Measurements from ENCODE around the gene NHLH1. TPM values are rescaled to one million over a fixed set of nuclear protein-coding genes. Genes with fewer than 3 reads are reported as not detected.
A peak's percentile ranks its signal among the peaks of the same experiment; 100 is the strongest.

Gene NHLH1
- total RNA-seq, 4 donors from 2014 or later: not detected

- H3K9me3 ChIP-seq: no peaks in the 10 kb centered on the region
- WGBS, 2 donors (ENCODE audit: low coverage in 1 of 2): 0% methylated on average over 4 to 5 of the region's 7 CpGs
- peaks cover 0 to 54% of the 10 kb centered on the region in 2 donors for H3K36me3 ChIP-seq
- H3K4me3 ChIP-seq: peak overlapping the region; percentile 86 to 91
- peak; percentile 2 for ATAC-seq
- peak overlapping the region; percentile 85 to 93 (median 90) for H3K27ac ChIP-seq
- H3K27me3 ChIP-seq: no peaks in the 10 kb centered on the region
- TF ChIP-seq POLR2AphosphoS5 (IDR thresholded peaks at IDR 0.05) (no peak), POLR2A (IDR thresholded peaks at IDR 0.05) (no peak), EP300 (IDR thresholded peaks at IDR 0.05) (no peak), CTCF (IDR thresholded peaks at IDR 0.05) (no peak)
- H3K4me1 ChIP-seq: peaks cover 6 to 61% (median 7%) of the 10 kb centered on the region in 3 donors
These were observed 24.3 kb upstream of the NHLH1 start for GRCh38 chr1:160342526-160342925.

- ATAC-seq: peak; percentile 99
- peaks cover 0 to 54% of the 10 kb centered on the region in 2 donors for H3K36me3 ChIP-seq
- H3K27ac ChIP-seq: peak within 1 kb of the TSS; percentile 85 to 93 (median 90)
- peaks cover 6 to 61% (median 7%) of the 10 kb centered on the region in 3 donors for H3K4me1 ChIP-seq
- 0% methylated on average over 16 to 31 of the region's 58 CpGs for WGBS, 2 donors (ENCODE audit: low coverage in 1 of 2)
- H3K9me3 ChIP-seq: no peaks in the 10 kb centered on the region
- H3K27me3 ChIP-seq: no peaks in the 10 kb centered on the region
- peak within 1 kb of the TSS; percentile 86 to 91 for H3K4me3 ChIP-seq
- TF ChIP-seq CTCF (IDR thresholded peaks at IDR 0.05) (peak in 2 of 4 experiments; percentile 12 to 30), EP300 (IDR thresholded peaks at IDR 0.05) (no peak), POLR2AphosphoS5 (IDR thresholded peaks at IDR 0.05) (peak; percentile 97), POLR2A (IDR thresholded peaks at IDR 0.05) (peak; percentile 80 to 90)
These were observed 23.7 kb upstream of the NHLH1 start, which contains the start of the genes COPA and NCSTN for GRCh38 chr1:160342953-160343869. COPA (minus strand) TSS chr1:160343250; CDS start chr1:160343170, 80 bp downstream. NCSTN (plus strand) TSS chr1:160343383; CDS start chr1:160343397, 14 bp downstream.

- H3K27ac ChIP-seq: peak overlapping the region in 1 of 4 donors; percentile 90
- H3K9me3 ChIP-seq: no peaks in the 10 kb centered on the region
These were observed 22.6 kb upstream of the NHLH1 start for GRCh38 chr1:160344241-160344640.

GRCh38 chr1:160344936-160345335 lies 21.9 kb upstream of the NHLH1 start:
- TF ChIP-seq POLR2AphosphoS5 (IDR thresholded peaks at IDR 0.05) (no peak), CTCF (IDR thresholded peaks at IDR 0.05) (no peak), EP300 (IDR thresholded peaks at IDR 0.05) (no peak), POLR2A (IDR thresholded peaks at IDR 0.05) (no peak)
- no peak for ATAC-seq
- no peak overlapping the region for H3K27ac ChIP-seq
- no peaks in the 10 kb centered on the region for H3K9me3 ChIP-seq
- no peaks in the 10 kb centered on the region for H3K27me3 ChIP-seq
- H3K4me3 ChIP-seq: no peak overlapping the region
- WGBS, 2 donors (ENCODE audit: low coverage in 1 of 2): 88 to 93% methylated on average over 5 of the region's 6 CpGs
- peaks cover 6 to 58% (median 7%) of the 10 kb centered on the region in 3 donors for H3K4me1 ChIP-seq
- H3K36me3 ChIP-seq: peaks cover 0 to 54% of the 10 kb centered on the region in 2 donors

More at GRCh38 chr1:160344241-160344640, 22.6 kb upstream of the NHLH1 start:
- no peak for ATAC-seq
- WGBS, 2 donors (ENCODE audit: low coverage in 1 of 2): 69 to 72% methylated on average over 3 of the region's 3 CpGs
- no peak for TF ChIP-seq EP300 (IDR thresholded peaks at IDR 0.05)
- TF ChIP-seq POLR2AphosphoS5 (IDR thresholded peaks at IDR 0.05): no peak
- no peak for TF ChIP-seq POLR2A (IDR thresholded peaks at IDR 0.05)
- TF ChIP-seq CTCF (IDR thresholded peaks at IDR 0.05): no peak
- Histone ChIP-seq H3K4me1 (peaks cover 6 to 61% (median 7%) of the 10 kb centered on the region in 3 donors), H3K4me3 (peak overlapping the region; percentile 86 to 91), H3K27me3 (no peaks in the 10 kb centered on the region), H3K36me3 (peaks cover 0 to 54% of the 10 kb centered on the region in 2 donors)

Measured in gastroesophageal sphincter (tissue), 4 donors.